OCI-LY7 (cell line): ENCODE results near the gene DNAI2. TPM values are rescaled to one million over a fixed set of nuclear protein-coding genes. Genes with fewer than 3 reads are reported as not detected.

Experiments used
- BruUV-seq: library from RNA; stranded (reverse); fragments of 400-500 nt; replicated peaks from 2 replicates; lab custom pipeline; 2021; lab: Mats Ljungman, UMichigan
- CTCF ChIA-PET: fragments of 300-600 bp; sonication (Branson Sonifier 250); formaldehyde crosslinking; loops from one replicate; lab custom pipeline; 2022; ENCODE audit warnings: antibody characterized with exemption; ENCODE audit not compliant: unreplicated experiment; lab: Charles Lee
- POLR2A ChIA-PET: fragments of 300-600 bp; sonication (Branson Sonifier 250); formaldehyde crosslinking; loops from one replicate; lab custom pipeline; 2022; ENCODE audit warnings: antibody characterized with exemption; lab: Charles Lee
- DNase-seq: peaks from one replicate; pipeline ENCODE4 v3.0.0-alpha.2; 2015; ENCODE audit warnings: low spot score
- H2AFZ ChIP-seq: fragments of 200-600 bp; sonication (generic), shearing (Covaris generic); 2 replicates; pipeline ENCODE4 v1.6.1; 2014; ENCODE audit warnings: mild to moderate bottlenecking, antibody characterized with exemption, low read length, moderate library complexity
- H3K27ac ChIP-seq: fragments of 200-600 bp; sonication (generic); 2 replicates; pipeline ENCODE4 v1.5.1; 2014; ENCODE audit warnings: mixed run types, low read depth, mild to moderate bottlenecking, moderate library complexity, low read length, inconsistent platforms; ENCODE audit not compliant: poor library complexity, severe bottlenecking
- H3K36me3 ChIP-seq: fragments of 200-600 bp; sonication (generic); 2 replicates; pipeline ENCODE4 v1.6.1; 2014; ENCODE audit warnings: mild to moderate bottlenecking, antibody characterized with exemption, low read length, moderate library complexity, mixed read lengths; ENCODE audit not compliant: insufficient read depth
- H3K4me1 ChIP-seq: fragments of 200-600 bp; sonication (generic); 2 replicates; pipeline ENCODE4 v1.5.1; 2014; ENCODE audit warnings: mild to moderate bottlenecking, low read length; ENCODE audit not compliant: insufficient read depth, poor library complexity, severe bottlenecking
- H3K4me2 ChIP-seq: fragments of 200-600 bp; sonication (generic); 2 replicates; pipeline ENCODE4 v1.6.1; 2014; ENCODE audit warnings: mild to moderate bottlenecking, low read length
- H3K4me3 ChIP-seq: fragments of 200-600 bp; sonication (generic); 2 replicates; pipeline ENCODE4 v1.5.1; 2014; ENCODE audit warnings: mild to moderate bottlenecking, low read depth, low read length; ENCODE audit not compliant: poor library complexity, severe bottlenecking
- H3K79me2 ChIP-seq: fragments of 200-600 bp; sonication (generic); 2 replicates; pipeline ENCODE4 v1.6.1; 2016; ENCODE audit warnings: low read depth, mild to moderate bottlenecking, low read length, moderate library complexity, mixed read lengths; ENCODE audit not compliant: insufficient read depth
- H3K9me2 ChIP-seq: fragments of 200-600 bp; sonication (generic); 2 replicates; pipeline ENCODE4 v1.6.1; 2016; ENCODE audit warnings: mild to moderate bottlenecking, low read length, mixed read lengths; ENCODE audit not compliant: insufficient read depth
- H3K9me3 ChIP-seq: fragments of 200-600 bp; sonication (generic); 2 replicates; pipeline ENCODE4 v1.6.1; 2014; ENCODE audit warnings: mild to moderate bottlenecking, mixed run types, low read length, mixed read lengths
- H4K20me1 ChIP-seq: fragments of 200-600 bp; sonication (generic); 2 replicates; pipeline ENCODE4 v1.6.1; 2014; ENCODE audit warnings: mild to moderate bottlenecking, antibody characterized with exemption, low read length, moderate library complexity, mixed read lengths; ENCODE audit not compliant: insufficient read depth
- CTCF ChIP-seq: fragments of 200-600 bp; sonication (generic); conservative IDR thresholded peaks from 2 replicates; pipeline ENCODE4 v1.5.1; 2014; ENCODE audit warnings: mild to moderate bottlenecking, antibody characterized with exemption, low read length, moderate library complexity, mixed read lengths
- EZH2phosphoT487 ChIP-seq: fragments of 200-600 bp; sonication (generic); IDR thresholded peaks from 2 replicates; pipeline ENCODE4 v1.6.1; 2018; ENCODE audit warnings: low read depth, borderline replicate concordance, mild to moderate bottlenecking, mixed run types, antibody characterized with exemption, low read length, moderate library complexity, mixed read lengths
- intact Hi-C: fragments of 100-400 bp; cut with micrococcal nuclease; formaldehyde crosslinking; loops from one replicate; pipeline ENCODE4 v1.10.0; 2022; ENCODE audit not compliant: unreplicated experiment
- total RNA-seq, 2 experiments: library from RNA; depleted of rRNA in 1 of 2; stranded (reverse); fragments of >200 nt in 1 of 2; shearing (Covaris generic) in 1 of 2; gene quantifications; 2 replicates each; pipeline ENCODE4 v1.2.3, GENCODE V29; 2014 to 2022

The DNAI2 gene
- total RNA-seq, 2 experiments from 2014 or later = not detected

GRCh38 chr17:74274709-74275340 is 791 bp downstream of the DNAI2 start:
- Histone ChIP-seq H3K4me3 (no peak overlapping the region), H3K4me1 (peaks cover 8% of the 10 kb centered on the region), H3K27ac (no peak overlapping the region), H3K9me2 (no peaks in the 10 kb centered on the region), H3K36me3 (no peaks in the 10 kb centered on the region), H3K9me3 (no peaks in the 10 kb centered on the region), H4K20me1 (no peaks in the 10 kb centered on the region), H3K79me2 (no peaks in the 10 kb centered on the region), H3K4me2 (peak overlapping the region; percentile 7), H2AFZ (peak overlapping the region; percentile 33; the same call in 1 of the 2 replicates)
- BruUV-seq = no TSS peak
- DNase-seq = peak; percentile 20
- intact Hi-C loops = no loop called here
- POLR2A ChIA-PET = no interaction called here
- no peak for TF ChIP-seq CTCF
- no peak for TF ChIP-seq EZH2phosphoT487
- CTCF ChIA-PET = no interaction called here

- H3K9me3 ChIP-seq = no peaks in the 10 kb centered on the region
- ChIA-PET POLR2A (no interaction called here), CTCF (no interaction called here)
- no peak overlapping the region for H3K4me3 ChIP-seq
- H3K36me3 ChIP-seq = no peaks in the 10 kb centered on the region
- intact Hi-C loops = no loop called here
- H3K9me2 ChIP-seq = no peaks in the 10 kb centered on the region
- H3K4me1 ChIP-seq = peaks cover 8% of the 10 kb centered on the region
- H3K4me2 ChIP-seq = no peak overlapping the region
- no peaks in the 10 kb centered on the region for H4K20me1 ChIP-seq
- H3K79me2 ChIP-seq = no peaks in the 10 kb centered on the region
- DNase-seq = no peak
- no peak overlapping the region for H3K27ac ChIP-seq
- TF ChIP-seq CTCF (no peak), EZH2phosphoT487 (no peak)
- H2AFZ ChIP-seq = no peak overlapping the region
- BruUV-seq = no TSS peak
These were observed 2.0 kb downstream of the DNAI2 start for GRCh38 chr17:74276051-74276476.

- no peaks in the 10 kb centered on the region for H3K36me3 ChIP-seq
- H4K20me1 ChIP-seq = no peaks in the 10 kb centered on the region
- TF ChIP-seq CTCF = no peak
- TF ChIP-seq EZH2phosphoT487 = no peak
- no peaks in the 10 kb centered on the region for H3K79me2 ChIP-seq
- ChIA-PET POLR2A (no interaction called here), CTCF (no interaction called here)
- peaks cover 8% of the 10 kb centered on the region for H3K4me1 ChIP-seq
- DNase-seq = no peak
- H3K9me3 ChIP-seq = no peaks in the 10 kb centered on the region
- no peak overlapping the region for H3K4me2 ChIP-seq
- H3K27ac ChIP-seq = no peak overlapping the region
- H3K4me3 ChIP-seq = no peak overlapping the region
- intact Hi-C loops = no loop called here
- BruUV-seq = no TSS peak
- H3K9me2 ChIP-seq = no peaks in the 10 kb centered on the region
- no peak overlapping the region for H2AFZ ChIP-seq
These were observed 2.5 kb downstream of the DNAI2 start for GRCh38 chr17:74276541-74277009.
